ENCODE data around the gene KIF18B. TPM values are rescaled to one million over a fixed set of nuclear protein-coding genes. Genes with fewer than 3 reads are reported as not detected.

KIF18B gene
- total and polyA plus RNA-seq, 2 donors (not counting 3 experiments of a cell fraction or from before 2014, with no cell fraction given) = 24.5 to 50.3 TPM

- peaks cover 32 to 42% of the 10 kb centered on the region in 2 experiments for H3K36me3 ChIP-seq (ENCODE audit: control insufficient read depth in 2 of 2, extremely low read depth in 1 of 2, insufficient read depth in 2 of 2, low read length in 2 of 2)
- H2AFZ ChIP-seq (ENCODE audit: low read depth, low read length) = no peak overlapping the region
- dilution Hi-C loops (cut with MboI; ENCODE audit: extremely low pct_ligation_motif_present, low sequenced_read_pairs) = no loop called here
- no peaks in the 10 kb centered on the region for H3K9me3 ChIP-seq (replicated peaks; ENCODE audit: control insufficient read depth, insufficient read depth, low read length)
- no peaks in the 10 kb centered on the region for H3K79me2 ChIP-seq (ENCODE audit: control insufficient read depth, insufficient read depth, low read length)
- CTCF ChIA-PET = interaction anchor here (1.1 to 9.3 kb wide), 6 partner anchors 10 to 256 kb away, joined by 4 to 295 read pairs (median 12); partner anchors contain the start of genes ACBD4 and ADAM11
- no peak for TF ChIP-seq MAX (IDR thresholded peaks at IDR 0.05; ENCODE audit: insufficient read depth, insufficient read length)
- no peak for TF ChIP-seq CTCF (IDR thresholded peaks at IDR 0.05; ENCODE audit: extremely low read depth in 1 of 2, insufficient read depth in 1 of 2, low read depth in 1 of 2, low read length in 2 of 2)
- intact Hi-C loops (cut with micrococcal nuclease) = no loop called here
- no peak overlapping the region for H3K27ac ChIP-seq (ENCODE audit: insufficient read depth, low read depth, low read length)
- no peaks in the 10 kb centered on the region for H4K20me1 ChIP-seq (replicated peaks; ENCODE audit: control insufficient read depth, extremely low read depth, insufficient read depth, low read length)
- H3K4me3 ChIP-seq (replicated peaks in 1 of 3; ENCODE audit: insufficient read depth in 1 of 3, low read depth in 1 of 3, low read length in 3 of 3) = no peak overlapping the region
- H3K9me1 ChIP-seq (replicated peaks; ENCODE audit: control insufficient read depth, extremely low read depth, insufficient read depth, low read length) = no peaks in the 10 kb centered on the region
- BruUV-seq (replicated peaks) = no TSS peak
- POLR2A ChIA-PET = no interaction called here
- no peak for FAIRE-seq
- no peaks in the 10 kb centered on the region for H3K27me3 ChIP-seq (ENCODE audit: control insufficient read depth in 2 of 2, insufficient read depth in 2 of 2, low read length in 2 of 2)
- no peak overlapping the region for H3K9ac ChIP-seq (replicated peaks; ENCODE audit: extremely low read depth, insufficient read depth, low read length)
- no peaks in the 10 kb centered on the region for H3K4me1 ChIP-seq (ENCODE audit: control insufficient read depth, extremely low read depth, insufficient read depth, low read length)
- no peak for DNase-seq (ENCODE audit: low read depth, low spot score)
- no peak overlapping the region for H3K4me2 ChIP-seq (ENCODE audit: insufficient read depth, low read length)
Observed at GRCh38 chr17:44880062-44880461, 67.5 kb downstream of the KIF18B start.

GRCh38 chr17:44879376-44879775 is 68.2 kb downstream of the KIF18B start:
- Histone ChIP-seq H3K9ac (replicated peaks; ENCODE audit: extremely low read depth, insufficient read depth, low read length) (no peak overlapping the region), H3K9me1 (replicated peaks; ENCODE audit: control insufficient read depth, extremely low read depth, insufficient read depth, low read length) (no peaks in the 10 kb centered on the region), H3K36me3 (ENCODE audit: control insufficient read depth in 2 of 2, extremely low read depth in 1 of 2, insufficient read depth in 2 of 2, low read length in 2 of 2) (peaks cover 30 to 36% of the 10 kb centered on the region in 2 experiments), H3K4me1 (ENCODE audit: control insufficient read depth, extremely low read depth, insufficient read depth, low read length) (no peaks in the 10 kb centered on the region), H4K20me1 (replicated peaks; ENCODE audit: control insufficient read depth, extremely low read depth, insufficient read depth, low read length) (no peaks in the 10 kb centered on the region), H3K9me3 (replicated peaks; ENCODE audit: control insufficient read depth, insufficient read depth, low read length) (no peaks in the 10 kb centered on the region), H3K79me2 (ENCODE audit: control insufficient read depth, insufficient read depth, low read length) (no peaks in the 10 kb centered on the region), H3K27ac (ENCODE audit: insufficient read depth, low read depth, low read length) (no peak overlapping the region), H3K27me3 (ENCODE audit: control insufficient read depth in 2 of 2, insufficient read depth in 2 of 2, low read length in 2 of 2) (no peaks in the 10 kb centered on the region), H3K4me3 (replicated peaks in 1 of 3; ENCODE audit: insufficient read depth in 1 of 3, low read depth in 1 of 3, low read length in 3 of 3) (no peak overlapping the region), H2AFZ (ENCODE audit: low read depth, low read length) (no peak overlapping the region), H3K4me2 (ENCODE audit: insufficient read depth, low read length) (no peak overlapping the region)
- TF ChIP-seq EZH2 (IDR thresholded peaks at IDR 0.05; ENCODE audit: borderline replicate concordance, low read depth, low read length, severe bottlenecking) (no peak), FOS (IDR thresholded peaks at IDR 0.05; ENCODE audit: borderline replicate concordance, insufficient read depth, low read length) (no peak), POLR2AphosphoS5 (IDR thresholded peaks at IDR 0.05; ENCODE audit: insufficient read depth, low read depth, low read length) (no peak), MYC (IDR thresholded peaks at IDR 0.05; ENCODE audit: low read depth, low read length) (no peak), GATA2 (IDR thresholded peaks at IDR 0.05; ENCODE audit: insufficient read depth, insufficient read length, low read depth, low read length) (no peak), MAX (IDR thresholded peaks at IDR 0.05; ENCODE audit: insufficient read depth, insufficient read length) (no peak)
- ChIA-PET CTCF (interaction anchor here (0.7 to 9.3 kb wide), 23 partner anchors 10 to 256 kb away, joined by 3 to 295 read pairs (median 6); partner anchors contain the start of genes ACBD4, ADAM11 and EFTUD2), POLR2A (interaction anchor here (1.3 kb wide), 1 partner anchor 19 kb away, joined by 3 read pairs; no protein-coding TSS in a partner anchor)
- dilution Hi-C loops (cut with MboI; ENCODE audit: extremely low pct_ligation_motif_present, low sequenced_read_pairs) = no loop called here
- intact Hi-C loops (cut with micrococcal nuclease) = no loop called here
- DNase-seq (ENCODE audit: low read depth, low spot score) (no peak), FAIRE-seq (no peak)
- BruUV-seq (replicated peaks) = no TSS peak

Measured in endothelial cell of umbilical vein (primary cell).